Esophagus muscularis mucosa (tissue), 4 donors: ENCODE results near the gene TXNDC5. TPM values are rescaled to one million over a fixed set of nuclear protein-coding genes. Genes with fewer than 3 reads are reported as not detected.

Experiments
- DNase-seq: peaks from one replicate; pipeline ENCODE4 v3.0.0-alpha.2; 2017; ENCODE audit errors: extremely low spot score
- H3K27ac ChIP-seq, 4 donors: fragments of 200-600 bp; sonication (generic); replicated peaks in 1 of 4; 1 replicate in 3 of 4; 2 replicates in 1 of 4; pipeline ENCODE4 v1.5.1; 2016 to 2019; ENCODE audit warnings: mild to moderate bottlenecking in 1 of 4
- H3K27me3 ChIP-seq, 4 donors: fragments of 200-600 bp; sonication (generic); one replicate each; pipeline versions ENCODE4 v1.5.1 to v1.6.0; 2016 to 2019
- H3K36me3 ChIP-seq, 4 donors: fragments of 200-600 bp; sonication (generic); one replicate each; pipeline ENCODE4 v1.5.1; 2016 to 2019
- H3K4me1 ChIP-seq, 4 donors: fragments of 200-600 bp; sonication (generic); one replicate each; pipeline ENCODE4 v1.5.1; 2016 to 2019
- H3K4me3 ChIP-seq, 4 donors: fragments of 200-600 bp; sonication (generic); 1 replicate in 2 of 4; 2 replicates in 2 of 4; pipeline ENCODE4 v1.5.1; 2016 to 2019; ENCODE audit warnings: mild to moderate bottlenecking in 4 of 4, moderate library complexity in 1 of 4
- H3K9me3 ChIP-seq, 4 donors: fragments of 200-600 bp; sonication (generic); 1 replicate in 3 of 4; 2 replicates in 1 of 4; pipeline ENCODE4 v1.5.1; 2016 to 2019
- CTCF ChIP-seq, 3 experiments: fragments of 200-600 bp in 2 of 3; fragments of 450-650 bp in 1 of 3; sonication (generic) in 2 of 3; IDR thresholded peaks; one replicate each; pipeline ENCODE4 v1.5.1; 2017 to 2019; ENCODE audit warnings: antibody characterized with exemption in 3 of 3, mild to moderate bottlenecking in 2 of 3, moderate library complexity in 1 of 3
- EP300 ChIP-seq: sonication (generic); formaldehyde crosslinking; IDR thresholded peaks from one replicate; pipeline ENCODE4 v1.6.1; 2017; ENCODE audit warnings: antibody characterized with exemption
- POLR2A ChIP-seq: fragments of 450-650 bp; IDR thresholded peaks from one replicate; pipeline ENCODE4 v1.6.1; 2017; ENCODE audit warnings: antibody characterized with exemption, moderate library complexity, mild to moderate bottlenecking, low read depth
- POLR2AphosphoS5 ChIP-seq, 2 donors: sonication (generic); formaldehyde crosslinking; IDR thresholded peaks; one replicate each; pipeline ENCODE4 v1.6.1; 2017; ENCODE audit warnings: antibody characterized with exemption in 2 of 2
- WGBS: methylation state at CpG from one replicate; pipeline ENCODE4 v1.1.5; 2018; 5-methylcytosine and 5-hydroxymethylcytosine counted together
- intact Hi-C: fragments of 100-400 bp; cut with DNase I; formaldehyde crosslinking; loops from one replicate; pipeline ENCODE4 v1.15.1; 2023
- total RNA-seq, 4 donors: library from RNA; depleted of rRNA; stranded (reverse); fragments of >200 nt; gene quantifications; one replicate each; pipeline versions ENCODE4 v1.1.0 to v1.2.1, GENCODE V29; 2016

TXNDC5 gene
- total RNA-seq, 4 donors from 2014 or later: 61.5 to 116 (median 99.0) TPM

GRCh38 chr6:7879579-7879978, 31.0 kb downstream of the TXNDC5 start:
- Histone ChIP-seq H3K27ac (no peak overlapping the region), H3K36me3 (peaks cover 29 to 59% (median 54%) of the 10 kb centered on the region in 4 donors), H3K4me1 (no peaks in the 10 kb centered on the region), H3K9me3 (no peaks in the 10 kb centered on the region), H3K27me3 (no peaks in the 10 kb centered on the region), H3K4me3 (no peak overlapping the region)
- DNase-seq: no peak
- WGBS: 94% methylated on average over 6 of the region's 6 CpGs
- TF ChIP-seq CTCF (IDR thresholded peaks at IDR 0.05) (no peak), POLR2AphosphoS5 (IDR thresholded peaks at IDR 0.05) (no peak), POLR2A (no peak), EP300 (no peak)
- intact Hi-C loops: no loop called here

- DNase-seq: no peak
- H3K36me3 ChIP-seq: peaks cover 24 to 54% (median 48%) of the 10 kb centered on the region in 4 donors
- intact Hi-C loops: no loop called here
- 100% methylated on average over 2 of the region's 2 CpGs for WGBS
- H3K4me1 ChIP-seq: no peaks in the 10 kb centered on the region
- H3K27me3 ChIP-seq: no peaks in the 10 kb centered on the region
- TF ChIP-seq POLR2AphosphoS5 (IDR thresholded peaks at IDR 0.05): no peak
- no peak for TF ChIP-seq POLR2A
- TF ChIP-seq CTCF (IDR thresholded peaks at IDR 0.05): no peak
- TF ChIP-seq EP300: no peak
- H3K4me3 ChIP-seq: no peak overlapping the region
- H3K27ac ChIP-seq: no peak overlapping the region
- H3K9me3 ChIP-seq: no peaks in the 10 kb centered on the region
These were observed 31.5 kb downstream of the TXNDC5 start for GRCh38 chr6:7879043-7879442.

- H3K4me3 ChIP-seq: no peak overlapping the region
- DNase-seq: no peak
- WGBS: 82% methylated on average over 8 of the region's 10 CpGs
- TF ChIP-seq POLR2A (no peak), EP300 (no peak), POLR2AphosphoS5 (IDR thresholded peaks at IDR 0.05) (no peak), CTCF (IDR thresholded peaks at IDR 0.05) (no peak)
- no peak overlapping the region for H3K27ac ChIP-seq
- no peaks in the 10 kb centered on the region for H3K4me1 ChIP-seq
- peaks cover 18 to 48% (median 43%) of the 10 kb centered on the region in 4 donors for H3K36me3 ChIP-seq
- no peaks in the 10 kb centered on the region for H3K27me3 ChIP-seq
- intact Hi-C loops: no loop called here
- H3K9me3 ChIP-seq: peaks cover 0 to 2% (median 0%) of the 10 kb centered on the region in 4 donors
These were observed 32.1 kb downstream of the TXNDC5 start for GRCh38 chr6:7878401-7878964.

GRCh38 chr6:7868926-7869325, 41.7 kb downstream of the TXNDC5 start:
- intact Hi-C loops: no loop called here
- H3K9me3 ChIP-seq: peaks cover 0 to 9% (median 5%) of the 10 kb centered on the region in 4 donors
- WGBS: 96% methylated on average over 9 of the region's 10 CpGs
- H3K27ac ChIP-seq: no peak overlapping the region
- no peaks in the 10 kb centered on the region for H3K27me3 ChIP-seq
- no peaks in the 10 kb centered on the region for H3K4me1 ChIP-seq
- no peak overlapping the region for H3K4me3 ChIP-seq
- H3K36me3 ChIP-seq: no peaks in the 10 kb centered on the region
- no peak for DNase-seq
- no peak for TF ChIP-seq EP300
- TF ChIP-seq CTCF (IDR thresholded peaks at IDR 0.05): no peak
- no peak for TF ChIP-seq POLR2A
- no peak for TF ChIP-seq POLR2AphosphoS5 (IDR thresholded peaks at IDR 0.05)

GRCh38 chr6:7866526-7866925, 44.1 kb downstream of the TXNDC5 start:
- no peaks in the 10 kb centered on the region for H3K4me1 ChIP-seq
- 90% methylated on average over 1 of the region's 1 CpG for WGBS
- intact Hi-C loops: no loop called here
- no peaks in the 10 kb centered on the region for H3K9me3 ChIP-seq
- H3K27ac ChIP-seq: no peak overlapping the region
- H3K4me3 ChIP-seq: no peak overlapping the region
- H3K27me3 ChIP-seq: no peaks in the 10 kb centered on the region
- TF ChIP-seq POLR2AphosphoS5 (IDR thresholded peaks at IDR 0.05) (no peak), POLR2A (no peak), CTCF (IDR thresholded peaks at IDR 0.05) (no peak), EP300 (no peak)
- no peaks in the 10 kb centered on the region for H3K36me3 ChIP-seq
- DNase-seq: no peak
